MM.1S (cell line): ENCODE results near the gene APBB2.

Experiments
- DNase-seq: peaks from one replicate; pipeline ENCODE4 v3.0.0-alpha.2; 2015
- H2AFZ ChIP-seq: fragments of 300-600 bp; sonication (generic); 2 replicates; pipeline ENCODE4 v1.6.0; 2016; ENCODE audit warnings: antibody characterized with exemption, low read length
- H3F3A ChIP-seq: fragments of 300-600 bp; sonication (generic); 2 replicates; pipeline ENCODE4 v1.6.1; 2016; ENCODE audit warnings: mild to moderate bottlenecking, antibody characterized with exemption, low read length, moderate library complexity, mixed read lengths; ENCODE audit not compliant: insufficient read depth
- H3K27ac ChIP-seq: fragments of 300-600 bp; sonication (generic); 2 replicates; pipeline ENCODE4 v1.5.1; 2016; ENCODE audit warnings: mild to moderate bottlenecking, low read length
- H3K27me3 ChIP-seq: fragments of 300-600 bp; sonication (generic); replicated peaks from 2 replicates; pipeline ENCODE4 v1.6.0; 2016; ENCODE audit warnings: low read length; ENCODE audit not compliant: insufficient read depth
- H3K36me3 ChIP-seq: fragments of 300-600 bp; sonication (generic); replicated peaks from 2 replicates; pipeline ENCODE4 v1.6.1; 2016; ENCODE audit warnings: mild to moderate bottlenecking, low read length, mixed read lengths; ENCODE audit not compliant: insufficient read depth
- H3K4me1 ChIP-seq: fragments of 300-600 bp; sonication (generic); 2 replicates; pipeline ENCODE4 v1.6.1; 2016; ENCODE audit warnings: low read length, mixed read lengths
- H3K4me2 ChIP-seq: fragments of 300-600 bp; sonication (generic); 2 replicates; pipeline ENCODE4 v1.6.0; 2016; ENCODE audit warnings: low read depth, low read length
- H3K4me3 ChIP-seq: fragments of 300-600 bp; sonication (generic); 2 replicates; pipeline ENCODE4 v1.5.1; 2016; ENCODE audit warnings: low read length, mixed read lengths
- H3K79me2 ChIP-seq: fragments of 300-600 bp; sonication (generic); 2 replicates; pipeline ENCODE4 v1.6.1; 2016; ENCODE audit warnings: mixed run types, low read length, mixed read lengths
- H3K9ac ChIP-seq: fragments of 300-600 bp; sonication (generic); 2 replicates; pipeline ENCODE4 v1.6.1; 2016; ENCODE audit warnings: low read length, mixed read lengths
- H3K9me2 ChIP-seq: fragments of 300-600 bp; sonication (generic); replicated peaks from 2 replicates; pipeline ENCODE4 v1.6.1; 2016; ENCODE audit warnings: mild to moderate bottlenecking, low read length, mixed read lengths; ENCODE audit not compliant: insufficient read depth
- H3K9me3 ChIP-seq: fragments of 300-600 bp; sonication (generic); replicated peaks from 2 replicates; pipeline ENCODE4 v1.6.1; 2016; ENCODE audit warnings: mild to moderate bottlenecking, low read length, mixed read lengths; ENCODE audit not compliant: insufficient read depth
- H4K20me1 ChIP-seq: fragments of 300-600 bp; sonication (generic); 2 replicates; pipeline ENCODE4 v1.6.1; 2016; ENCODE audit warnings: mild to moderate bottlenecking, low read length, moderate library complexity, mixed read lengths; ENCODE audit not compliant: insufficient read depth
- EZH2 ChIP-seq: fragments of 300-600 bp; sonication (generic); optimal IDR thresholded peaks from 2 replicates; pipeline ENCODE3; 2017; ENCODE audit warnings: low read depth, mild to moderate bottlenecking, antibody characterized with exemption, low read length, mixed read lengths
- EZH2phosphoT487 ChIP-seq: fragments of 300-600 bp; sonication (generic); IDR thresholded peaks from 2 replicates; pipeline ENCODE4 v1.6.1; 2018; ENCODE audit warnings: antibody characterized with exemption, low read length
- TF ChIP-seq, protein P1 (sequence below): fragments of 300-600 bp; sonication (generic); IDR thresholded peaks from 2 replicates; pipeline ENCODE4 v1.5.1; 2016; ENCODE audit warnings: antibody characterized with exemption, low read length, mixed read lengths

APBB2 gene

DNA sequence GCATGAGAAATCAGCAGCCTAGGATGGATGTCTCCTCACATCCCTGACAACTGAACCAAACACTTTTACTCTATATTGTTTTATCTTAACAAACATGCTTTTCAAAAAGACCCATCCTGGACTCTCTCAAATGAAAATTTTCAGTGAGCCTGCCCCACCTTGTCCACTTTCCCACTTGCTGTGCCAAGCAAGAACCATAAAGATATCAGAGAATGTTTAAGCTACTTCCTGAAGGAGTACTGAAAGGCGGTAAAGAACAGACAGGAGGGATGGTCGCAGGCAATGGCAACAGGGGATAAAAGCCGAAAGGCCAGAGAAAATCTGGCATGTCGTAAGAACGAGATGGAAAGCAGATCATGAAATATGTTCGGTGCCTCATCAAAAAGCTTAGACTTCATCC, 10.5 kb downstream of the APBB2 start:
- Histone ChIP-seq H3K36me3 (no peaks in the 10 kb centered on the region), H3K9ac (no peak overlapping the region), H3K4me1 (no peaks in the 10 kb centered on the region), H3F3A (no peaks in the 10 kb centered on the region), H2AFZ (no peak overlapping the region), H3K9me2 (no peaks in the 10 kb centered on the region), H3K79me2 (no peaks in the 10 kb centered on the region), H3K4me3 (no peak overlapping the region), H3K4me2 (no peak overlapping the region), H3K27me3 (no peaks in the 10 kb centered on the region), H3K9me3 (no peaks in the 10 kb centered on the region), H3K27ac (no peak overlapping the region), H4K20me1 (no peaks in the 10 kb centered on the region)
- no peak for DNase-seq
- TF ChIP-seq, protein P1, sequence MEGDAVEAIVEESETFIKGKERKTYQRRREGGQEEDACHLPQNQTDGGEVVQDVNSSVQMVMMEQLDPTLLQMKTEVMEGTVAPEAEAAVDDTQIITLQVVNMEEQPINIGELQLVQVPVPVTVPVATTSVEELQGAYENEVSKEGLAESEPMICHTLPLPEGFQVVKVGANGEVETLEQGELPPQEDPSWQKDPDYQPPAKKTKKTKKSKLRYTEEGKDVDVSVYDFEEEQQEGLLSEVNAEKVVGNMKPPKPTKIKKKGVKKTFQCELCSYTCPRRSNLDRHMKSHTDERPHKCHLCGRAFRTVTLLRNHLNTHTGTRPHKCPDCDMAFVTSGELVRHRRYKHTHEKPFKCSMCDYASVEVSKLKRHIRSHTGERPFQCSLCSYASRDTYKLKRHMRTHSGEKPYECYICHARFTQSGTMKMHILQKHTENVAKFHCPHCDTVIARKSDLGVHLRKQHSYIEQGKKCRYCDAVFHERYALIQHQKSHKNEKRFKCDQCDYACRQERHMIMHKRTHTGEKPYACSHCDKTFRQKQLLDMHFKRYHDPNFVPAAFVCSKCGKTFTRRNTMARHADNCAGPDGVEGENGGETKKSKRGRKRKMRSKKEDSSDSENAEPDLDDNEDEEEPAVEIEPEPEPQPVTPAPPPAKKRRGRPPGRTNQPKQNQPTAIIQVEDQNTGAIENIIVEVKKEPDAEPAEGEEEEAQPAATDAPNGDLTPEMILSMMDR = no peak

DNA sequence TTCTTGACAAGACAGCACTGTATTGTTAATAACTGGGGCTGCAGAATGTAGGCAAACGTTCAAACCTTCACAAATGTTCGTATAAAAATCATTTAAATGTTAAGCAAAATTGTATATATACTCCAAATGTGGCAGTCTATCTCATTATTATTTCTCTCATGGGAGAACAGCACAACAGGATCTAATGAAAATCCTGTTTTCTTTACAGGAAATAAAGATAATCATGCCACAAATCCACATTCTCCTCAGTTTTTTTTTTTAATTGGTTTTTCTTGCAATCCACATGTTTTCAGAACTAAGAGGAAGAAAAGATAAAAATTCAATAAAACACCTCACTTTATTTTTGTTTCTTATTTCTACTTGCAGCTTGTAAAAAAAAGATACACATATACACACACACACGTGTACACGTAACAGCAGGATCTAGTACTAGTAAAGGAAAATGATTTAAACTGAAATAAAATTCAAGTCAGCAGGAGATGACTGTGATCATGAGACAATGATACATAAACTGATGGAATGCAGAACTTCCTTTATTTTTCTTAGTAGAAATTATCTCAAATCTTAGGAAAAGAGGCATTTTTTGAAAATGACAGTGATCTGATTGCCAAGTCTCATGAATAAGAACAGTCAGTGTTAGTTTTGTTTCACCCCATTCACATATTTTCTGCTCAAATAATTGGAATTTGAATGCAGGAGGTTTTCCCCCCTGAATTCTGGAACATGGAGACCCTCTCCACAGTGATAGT, 11.3 kb downstream of the APBB2 start:
- Histone ChIP-seq H2AFZ (no peak overlapping the region), H3K79me2 (no peaks in the 10 kb centered on the region), H3K27ac (no peak overlapping the region), H3K27me3 (no peaks in the 10 kb centered on the region), H3K4me2 (no peak overlapping the region), H3K36me3 (no peaks in the 10 kb centered on the region), H3K9me2 (no peaks in the 10 kb centered on the region), H4K20me1 (no peaks in the 10 kb centered on the region), H3K4me3 (no peak overlapping the region), H3K4me1 (no peaks in the 10 kb centered on the region), H3K9ac (no peak overlapping the region), H3K9me3 (no peaks in the 10 kb centered on the region), H3F3A (no peaks in the 10 kb centered on the region)
- TF ChIP-seq EZH2 = no peak
- TF ChIP-seq EZH2phosphoT487 = no peak
- TF ChIP-seq, protein P1 = no peak
- DNase-seq = no peak

DNA sequence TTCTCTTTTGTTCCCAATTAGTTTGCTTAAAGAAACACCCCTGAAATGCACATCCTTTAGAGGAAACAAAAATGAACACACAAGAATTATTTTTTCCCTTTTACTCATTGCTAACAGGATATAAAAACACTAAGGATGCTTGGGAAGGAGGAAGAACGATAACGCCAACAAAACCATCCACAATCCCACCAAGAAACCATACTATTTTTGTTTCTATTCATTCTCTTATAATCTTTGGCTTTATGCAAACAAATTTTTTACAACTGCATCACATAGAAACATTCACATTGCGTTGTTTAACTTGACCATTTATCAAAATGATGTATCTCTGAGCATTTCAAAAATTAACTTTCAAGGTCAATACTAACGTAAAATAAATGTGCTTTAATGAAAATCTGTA, 12.0 kb downstream of the APBB2 start:
- no peak for DNase-seq
- Histone ChIP-seq H3K9ac (no peak overlapping the region), H3K27me3 (no peaks in the 10 kb centered on the region), H3K27ac (no peak overlapping the region), H3K4me1 (no peaks in the 10 kb centered on the region), H3K4me3 (no peak overlapping the region), H2AFZ (no peak overlapping the region), H4K20me1 (no peaks in the 10 kb centered on the region), H3K4me2 (no peak overlapping the region), H3K9me3 (no peaks in the 10 kb centered on the region), H3K9me2 (no peaks in the 10 kb centered on the region), H3F3A (no peaks in the 10 kb centered on the region), H3K36me3 (no peaks in the 10 kb centered on the region), H3K79me2 (no peaks in the 10 kb centered on the region)
- TF ChIP-seq EZH2phosphoT487 (no peak), EZH2 (no peak)
- TF ChIP-seq, protein P1 = no peak
